ENCODE data around the gene TMEM222. TPM values are rescaled to one million over a fixed set of nuclear protein-coding genes. Genes with fewer than 3 reads are reported as not detected.

Gene TMEM222
- total RNA-seq, 1 donor from 2014 or later: 50.0 TPM

DNA sequence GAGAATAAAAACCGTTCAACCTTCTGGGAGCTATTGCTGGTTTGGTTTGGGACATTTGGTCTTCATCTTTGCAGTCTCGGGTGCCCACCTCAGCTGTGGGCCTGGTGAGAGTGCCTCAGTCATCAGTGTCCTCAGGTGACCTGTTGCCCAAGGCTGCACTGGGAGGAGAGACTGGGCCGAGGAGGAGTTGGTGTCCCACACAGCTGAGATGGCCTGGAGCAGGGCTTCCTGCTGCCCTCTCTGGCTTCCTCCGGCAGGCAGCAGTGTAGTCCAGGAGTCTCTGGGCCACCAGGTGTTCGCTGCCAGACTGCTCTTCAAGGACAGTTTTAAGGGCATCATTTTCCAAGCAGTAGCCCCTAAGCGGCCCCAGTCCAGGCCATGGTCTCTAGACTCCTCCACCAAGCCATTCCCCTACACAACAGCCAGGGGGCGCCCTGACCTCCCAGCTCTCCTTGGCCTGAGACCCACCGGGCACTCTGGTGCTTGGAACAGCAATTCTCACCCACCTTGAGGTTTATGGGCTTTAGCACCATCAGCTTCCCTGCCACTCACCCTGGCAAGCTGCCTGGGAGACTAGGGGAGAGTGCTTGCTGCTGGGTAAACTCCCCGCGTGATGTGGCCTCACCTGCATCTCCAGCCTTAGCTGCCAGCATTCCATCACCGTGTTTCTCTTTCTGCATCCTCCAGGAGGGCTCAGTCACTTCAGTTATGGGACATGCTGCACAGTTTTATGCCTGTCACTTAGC is 10.7 kb downstream of the TMEM222 start:
- TF ChIP-seq, protein P1, sequence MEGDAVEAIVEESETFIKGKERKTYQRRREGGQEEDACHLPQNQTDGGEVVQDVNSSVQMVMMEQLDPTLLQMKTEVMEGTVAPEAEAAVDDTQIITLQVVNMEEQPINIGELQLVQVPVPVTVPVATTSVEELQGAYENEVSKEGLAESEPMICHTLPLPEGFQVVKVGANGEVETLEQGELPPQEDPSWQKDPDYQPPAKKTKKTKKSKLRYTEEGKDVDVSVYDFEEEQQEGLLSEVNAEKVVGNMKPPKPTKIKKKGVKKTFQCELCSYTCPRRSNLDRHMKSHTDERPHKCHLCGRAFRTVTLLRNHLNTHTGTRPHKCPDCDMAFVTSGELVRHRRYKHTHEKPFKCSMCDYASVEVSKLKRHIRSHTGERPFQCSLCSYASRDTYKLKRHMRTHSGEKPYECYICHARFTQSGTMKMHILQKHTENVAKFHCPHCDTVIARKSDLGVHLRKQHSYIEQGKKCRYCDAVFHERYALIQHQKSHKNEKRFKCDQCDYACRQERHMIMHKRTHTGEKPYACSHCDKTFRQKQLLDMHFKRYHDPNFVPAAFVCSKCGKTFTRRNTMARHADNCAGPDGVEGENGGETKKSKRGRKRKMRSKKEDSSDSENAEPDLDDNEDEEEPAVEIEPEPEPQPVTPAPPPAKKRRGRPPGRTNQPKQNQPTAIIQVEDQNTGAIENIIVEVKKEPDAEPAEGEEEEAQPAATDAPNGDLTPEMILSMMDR (IDR thresholded peaks at IDR 0.05; ENCODE audit: partially characterized antibody, unreplicated experiment): peak; percentile 81
- Mint-ChIP-seq H3K9me3 (ENCODE audit: unreplicated experiment) (peaks cover 5% of the 10 kb centered on the region), H3K4me3 (ENCODE audit: unreplicated experiment) (no peak overlapping the region), H3K36me3 (ENCODE audit: unreplicated experiment) (no peaks in the 10 kb centered on the region), H3K27me3 (ENCODE audit: unreplicated experiment) (peaks cover 9% of the 10 kb centered on the region), H3K27ac (ENCODE audit: unreplicated experiment) (peak overlapping the region; percentile 6), H3K4me1 (ENCODE audit: low read depth, unreplicated experiment) (peaks cover 8% of the 10 kb centered on the region)
- peak; percentile 78 for DNase-seq

DNA sequence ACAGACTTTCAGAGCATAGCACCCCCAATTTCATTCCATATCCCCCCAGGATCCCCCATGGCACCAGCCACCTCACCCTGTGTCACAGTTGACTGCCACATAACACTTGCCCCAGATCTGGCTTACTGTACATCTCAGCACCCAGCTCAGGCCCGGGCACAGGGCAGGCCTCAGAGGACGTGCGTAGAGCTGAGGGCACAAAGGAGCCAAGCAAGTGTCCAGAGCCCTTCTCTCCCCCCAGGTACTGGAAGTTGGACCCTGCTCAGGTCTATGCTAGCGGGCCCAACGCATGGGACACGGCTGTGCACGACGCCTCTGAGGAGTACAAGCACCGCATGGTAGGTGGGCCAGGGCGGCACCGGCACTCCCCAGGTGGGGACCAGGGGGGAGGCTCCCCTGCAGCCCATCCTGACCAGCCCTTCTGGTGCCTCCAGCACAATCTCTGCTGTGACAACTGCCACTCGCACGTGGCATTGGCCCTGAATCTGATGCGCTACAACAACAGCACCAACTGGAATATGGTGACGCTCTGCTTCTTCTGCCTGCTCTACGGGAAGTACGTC is 11.8 kb downstream of the TMEM222 start:
- TF ChIP-seq, protein P1 (IDR thresholded peaks at IDR 0.05; ENCODE audit: partially characterized antibody, unreplicated experiment): no peak
- Mint-ChIP-seq H3K27me3 (ENCODE audit: unreplicated experiment) (peaks cover 12% of the 10 kb centered on the region), H3K4me3 (ENCODE audit: unreplicated experiment) (no peak overlapping the region), H3K27ac (ENCODE audit: unreplicated experiment) (no peak overlapping the region), H3K36me3 (ENCODE audit: unreplicated experiment) (no peaks in the 10 kb centered on the region), H3K9me3 (ENCODE audit: unreplicated experiment) (peaks cover 8% of the 10 kb centered on the region), H3K4me1 (ENCODE audit: low read depth, unreplicated experiment) (peaks cover 9% of the 10 kb centered on the region)
- DNase-seq: no peak

DNA sequence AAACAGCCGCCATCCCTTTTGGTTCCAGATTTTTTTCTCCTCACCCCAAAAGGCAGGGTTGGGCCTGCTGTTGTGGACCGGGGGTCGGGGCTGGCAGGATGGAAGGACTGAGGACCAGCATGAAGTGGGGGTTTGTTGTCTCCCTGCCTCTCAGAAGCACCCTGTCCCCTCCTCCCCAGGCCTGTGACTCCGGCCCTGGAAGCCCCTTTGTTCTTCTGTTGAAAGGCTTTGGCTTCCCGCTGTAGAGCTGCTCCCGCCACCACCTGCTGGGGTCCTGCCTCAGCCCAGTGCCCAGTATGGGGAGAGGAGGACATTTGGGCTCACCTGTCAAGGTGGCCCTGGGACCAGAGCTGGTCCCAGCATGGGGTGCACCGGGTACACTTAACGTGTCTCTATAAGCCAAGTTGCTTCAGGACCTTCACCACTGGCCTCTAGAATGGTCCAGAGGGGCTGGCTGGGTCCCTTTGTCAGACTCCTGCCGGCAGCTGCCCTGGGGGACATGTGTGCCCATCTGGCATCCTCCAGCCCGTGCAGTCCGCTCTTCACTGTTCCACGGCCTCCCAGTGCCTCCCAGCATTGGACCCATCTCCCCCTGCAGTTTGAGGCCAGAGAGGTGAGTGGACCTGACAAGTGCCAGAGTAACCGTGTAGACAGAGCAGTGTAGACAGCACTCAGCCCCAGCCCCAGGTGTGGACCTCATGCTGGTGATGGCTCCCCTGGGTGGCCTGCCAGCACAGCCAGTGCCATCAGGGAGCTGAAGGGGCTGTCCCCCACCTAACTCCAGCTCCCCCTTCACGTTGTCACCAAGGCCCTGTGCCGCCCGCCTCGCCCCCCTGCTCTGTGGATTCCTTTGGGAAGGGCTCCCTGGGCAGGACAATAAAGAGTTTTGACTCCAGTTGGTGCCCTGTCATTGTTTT is 13.8 kb downstream of the TMEM222 start:
- H3K4me3 Mint-ChIP-seq (ENCODE audit: unreplicated experiment): no peak overlapping the region
- no peak for DNase-seq
- peaks cover 12% of the 10 kb centered on the region for H3K27me3 Mint-ChIP-seq (ENCODE audit: unreplicated experiment)
- no peaks in the 10 kb centered on the region for H3K36me3 Mint-ChIP-seq (ENCODE audit: unreplicated experiment)
- peaks cover 8% of the 10 kb centered on the region for H3K9me3 Mint-ChIP-seq (ENCODE audit: unreplicated experiment)
- H3K27ac Mint-ChIP-seq (ENCODE audit: unreplicated experiment): no peak overlapping the region
- TF ChIP-seq, protein P1 (IDR thresholded peaks at IDR 0.05; ENCODE audit: partially characterized antibody, unreplicated experiment): no peak
- H3K4me1 Mint-ChIP-seq (ENCODE audit: low read depth, unreplicated experiment): peaks cover 10% of the 10 kb centered on the region

DNA sequence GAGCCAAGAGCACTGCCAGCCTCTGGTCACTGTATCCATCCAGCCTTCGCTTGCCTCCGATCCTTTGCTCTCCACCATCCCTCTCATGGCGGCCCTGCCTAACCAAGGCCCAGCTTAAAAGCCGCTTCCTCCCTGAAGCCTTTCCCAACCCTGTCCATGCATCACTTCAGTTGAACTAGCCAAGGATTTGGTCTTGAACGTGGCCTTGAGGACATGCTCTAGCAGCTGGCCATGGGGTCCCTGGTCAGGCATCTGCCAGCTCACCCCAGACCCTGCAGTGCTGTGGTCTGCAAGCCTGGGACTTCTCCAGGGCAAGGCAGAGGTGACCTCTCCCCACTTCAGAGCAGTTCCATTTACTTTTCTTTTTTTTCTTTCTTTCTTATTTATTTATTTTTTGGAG is 14.8 kb downstream of the TMEM222 start:
- Mint-ChIP-seq H3K4me1 (ENCODE audit: low read depth, unreplicated experiment) (peaks cover 10% of the 10 kb centered on the region), H3K27ac (ENCODE audit: unreplicated experiment) (peak overlapping the region; percentile 62), H3K9me3 (ENCODE audit: unreplicated experiment) (peaks cover 8% of the 10 kb centered on the region), H3K27me3 (ENCODE audit: unreplicated experiment) (peaks cover 12% of the 10 kb centered on the region), H3K4me3 (ENCODE audit: unreplicated experiment) (no peak overlapping the region), H3K36me3 (ENCODE audit: unreplicated experiment) (no peaks in the 10 kb centered on the region)
- no peak for DNase-seq
- TF ChIP-seq, protein P1 (IDR thresholded peaks at IDR 0.05; ENCODE audit: partially characterized antibody, unreplicated experiment): no peak
